DND-41 (cell line): ENCODE results near the gene VCPKMT.
A peak's percentile ranks its signal among the peaks of the same experiment; 100 is the strongest.

Experiments used
- ATAC-seq: fragments of 200-7000 bp; cut with Tn5 transposase; 3 replicates; pipeline ENCODE4 v1.9.1; 2021; ENCODE audit warnings: low read depth; ENCODE audit not compliant: insufficient read depth
- DNase-seq: peaks from one replicate; pipeline ENCODE4 v3.0.0-alpha.2; 2020
- H2AFZ ChIP-seq: 2 replicates; pipeline ENCODE4 v1.6.0; 2012; ENCODE audit warnings: low read depth, low read length
- H3K27ac ChIP-seq: 2 replicates; pipeline ENCODE4 v1.5.1; 2012; ENCODE audit warnings: low read length, inconsistent platforms
- H3K27me3 ChIP-seq: fragments of 200-600 bp; sonication (generic); 2 replicates; pipeline ENCODE4 v1.6.0; 2012; ENCODE audit warnings: low read length, mild to moderate bottlenecking, inconsistent platforms; ENCODE audit not compliant: insufficient read depth, poor library complexity
- H3K36me3 ChIP-seq: 2 replicates; pipeline ENCODE4 v1.5.1; 2012; ENCODE audit warnings: low read length, inconsistent platforms; ENCODE audit not compliant: insufficient read depth
- H3K4me1 ChIP-seq: 2 replicates; pipeline ENCODE4 v1.5.1; 2012; ENCODE audit warnings: mild to moderate bottlenecking, low read length; ENCODE audit not compliant: insufficient read depth
- H3K4me2 ChIP-seq: 2 replicates; pipeline ENCODE4 v1.6.0; 2012; ENCODE audit warnings: mild to moderate bottlenecking, moderate library complexity, low read length, inconsistent platforms; ENCODE audit not compliant: insufficient read depth
- H3K4me3 ChIP-seq, 2 experiments: fragments of 200-600 bp in 1 of 2; shearing (Covaris generic) in 1 of 2; 2 replicates each; pipeline ENCODE4 v1.5.1; 2012 to 2016; ENCODE audit warnings: inconsistent platforms in 2 of 2, low read length in 2 of 2, mild to moderate bottlenecking in 2 of 2, low read depth in 1 of 2, moderate library complexity in 1 of 2
- H3K79me2 ChIP-seq: 2 replicates; pipeline ENCODE4 v1.6.0; 2012; ENCODE audit warnings: low read length, inconsistent platforms; ENCODE audit not compliant: insufficient read depth
- H3K9ac ChIP-seq: 2 replicates; pipeline ENCODE4 v1.6.0; 2012; ENCODE audit warnings: low read depth, mild to moderate bottlenecking, inconsistent platforms, low read length, moderate library complexity
- H3K9me3 ChIP-seq: 2 replicates; pipeline ENCODE4 v1.5.1; 2012; ENCODE audit warnings: low read length, moderate library complexity, mild to moderate bottlenecking, inconsistent platforms; ENCODE audit not compliant: insufficient read depth, severe bottlenecking
- H4K20me1 ChIP-seq: 2 replicates; pipeline ENCODE4 v1.6.0; 2012; ENCODE audit warnings: low read length; ENCODE audit not compliant: insufficient read depth
- EZH2 ChIP-seq: IDR thresholded peaks from 3 replicates; pipeline ENCODE4 v1.6.1; 2012; ENCODE audit warnings: borderline replicate concordance, low read depth, mild to moderate bottlenecking, moderate library complexity, low read length, inconsistent platforms; ENCODE audit not compliant: severe bottlenecking
- TF ChIP-seq, protein P1 (sequence below): IDR thresholded peaks from 2 replicates; pipeline ENCODE4 v1.5.1; 2012; ENCODE audit warnings: borderline replicate concordance, low read length, moderate library complexity, mild to moderate bottlenecking; ENCODE audit not compliant: poor library complexity, severe bottlenecking; ENCODE audit errors: extremely low read depth

The VCPKMT gene

DNA sequence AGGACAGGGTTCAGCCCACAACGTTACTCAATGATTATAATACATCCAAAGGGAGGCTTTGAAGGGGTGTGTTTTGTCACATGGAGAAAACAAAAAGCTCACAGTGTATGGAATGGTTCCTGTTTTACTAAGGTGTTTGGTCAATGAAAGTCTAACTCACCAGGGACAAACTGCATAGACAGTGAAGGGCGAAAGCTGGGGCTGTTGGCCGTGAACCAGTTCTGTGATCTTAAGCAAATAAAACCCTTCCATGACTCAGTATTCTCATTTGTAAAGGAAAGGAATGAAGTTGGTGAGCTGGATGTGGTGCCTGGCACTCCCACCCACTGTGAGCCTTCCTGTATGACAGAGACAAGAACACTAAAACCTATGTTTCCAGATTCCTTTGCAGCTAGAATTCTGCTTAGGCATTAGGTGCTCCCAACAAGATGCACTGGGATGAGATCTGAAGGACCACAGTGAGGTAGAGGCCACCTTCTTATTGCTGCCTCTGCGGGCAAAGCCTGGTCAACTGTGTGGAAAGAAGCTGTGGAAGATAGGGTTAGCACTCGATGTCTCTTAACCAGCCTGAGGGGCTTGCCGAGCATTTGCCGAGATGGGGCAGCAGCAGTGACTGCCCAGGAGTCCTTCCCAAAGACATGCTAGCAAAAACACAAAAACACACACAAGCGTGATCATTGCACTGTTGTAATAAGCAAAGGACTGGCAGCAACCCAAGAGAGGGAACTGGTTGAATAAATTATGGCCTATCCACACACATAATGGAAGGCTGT lies 48.5 kb downstream of the VCPKMT start:
- no peaks in the 10 kb centered on the region for H3K36me3 ChIP-seq
- H3K4me2 ChIP-seq, result no peak overlapping the region
- H3K27me3 ChIP-seq, result no peaks in the 10 kb centered on the region
- ATAC-seq (no peak), DNase-seq (no peak)
- no peaks in the 10 kb centered on the region for H4K20me1 ChIP-seq
- H3K27ac ChIP-seq, result no peak overlapping the region
- peaks cover 9% of the 10 kb centered on the region for H3K4me1 ChIP-seq
- H2AFZ ChIP-seq, result no peak overlapping the region
- H3K9ac ChIP-seq, result no peak overlapping the region
- H3K79me2 ChIP-seq, result no peaks in the 10 kb centered on the region
- TF ChIP-seq, protein P1, sequence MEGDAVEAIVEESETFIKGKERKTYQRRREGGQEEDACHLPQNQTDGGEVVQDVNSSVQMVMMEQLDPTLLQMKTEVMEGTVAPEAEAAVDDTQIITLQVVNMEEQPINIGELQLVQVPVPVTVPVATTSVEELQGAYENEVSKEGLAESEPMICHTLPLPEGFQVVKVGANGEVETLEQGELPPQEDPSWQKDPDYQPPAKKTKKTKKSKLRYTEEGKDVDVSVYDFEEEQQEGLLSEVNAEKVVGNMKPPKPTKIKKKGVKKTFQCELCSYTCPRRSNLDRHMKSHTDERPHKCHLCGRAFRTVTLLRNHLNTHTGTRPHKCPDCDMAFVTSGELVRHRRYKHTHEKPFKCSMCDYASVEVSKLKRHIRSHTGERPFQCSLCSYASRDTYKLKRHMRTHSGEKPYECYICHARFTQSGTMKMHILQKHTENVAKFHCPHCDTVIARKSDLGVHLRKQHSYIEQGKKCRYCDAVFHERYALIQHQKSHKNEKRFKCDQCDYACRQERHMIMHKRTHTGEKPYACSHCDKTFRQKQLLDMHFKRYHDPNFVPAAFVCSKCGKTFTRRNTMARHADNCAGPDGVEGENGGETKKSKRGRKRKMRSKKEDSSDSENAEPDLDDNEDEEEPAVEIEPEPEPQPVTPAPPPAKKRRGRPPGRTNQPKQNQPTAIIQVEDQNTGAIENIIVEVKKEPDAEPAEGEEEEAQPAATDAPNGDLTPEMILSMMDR, result no peak
- TF ChIP-seq EZH2, result no peak
- no peak overlapping the region for H3K4me3 ChIP-seq
- H3K9me3 ChIP-seq, result no peaks in the 10 kb centered on the region

DNA sequence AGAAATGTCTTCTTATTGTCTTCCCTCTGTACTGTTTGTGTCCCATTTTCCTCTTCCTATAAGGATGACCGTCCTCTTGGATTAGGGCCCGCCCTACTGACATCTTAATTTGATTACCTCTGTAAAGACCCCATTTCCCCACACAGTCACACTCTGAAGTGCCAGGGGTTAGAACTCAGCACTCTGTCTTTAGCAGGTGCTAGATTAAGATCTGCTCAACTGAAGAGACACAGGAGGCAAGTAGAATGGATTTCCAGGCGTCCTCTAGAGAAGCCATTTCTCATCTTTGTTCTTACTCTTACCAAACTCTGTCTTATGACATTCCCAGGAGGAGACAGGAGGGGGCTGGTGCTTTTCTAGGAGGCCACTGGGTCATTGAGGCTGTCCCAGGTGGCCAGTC lies 50.8 kb downstream of the VCPKMT start:
- ATAC-seq, result no peak
- H3K4me1 ChIP-seq, result peaks cover 33% of the 10 kb centered on the region
- no peak overlapping the region for H3K9ac ChIP-seq
- TF ChIP-seq, protein P1, result no peak
- TF ChIP-seq EZH2, result no peak
- H3K4me3 ChIP-seq, result no peak overlapping the region
- no peaks in the 10 kb centered on the region for H3K27me3 ChIP-seq
- no peaks in the 10 kb centered on the region for H3K9me3 ChIP-seq
- no peaks in the 10 kb centered on the region for H3K36me3 ChIP-seq
- no peak overlapping the region for H3K4me2 ChIP-seq
- H3K27ac ChIP-seq, result no peak overlapping the region
- no peak overlapping the region for H2AFZ ChIP-seq
- DNase-seq, result no peak
- no peaks in the 10 kb centered on the region for H3K79me2 ChIP-seq
- H4K20me1 ChIP-seq, result no peaks in the 10 kb centered on the region

DNA sequence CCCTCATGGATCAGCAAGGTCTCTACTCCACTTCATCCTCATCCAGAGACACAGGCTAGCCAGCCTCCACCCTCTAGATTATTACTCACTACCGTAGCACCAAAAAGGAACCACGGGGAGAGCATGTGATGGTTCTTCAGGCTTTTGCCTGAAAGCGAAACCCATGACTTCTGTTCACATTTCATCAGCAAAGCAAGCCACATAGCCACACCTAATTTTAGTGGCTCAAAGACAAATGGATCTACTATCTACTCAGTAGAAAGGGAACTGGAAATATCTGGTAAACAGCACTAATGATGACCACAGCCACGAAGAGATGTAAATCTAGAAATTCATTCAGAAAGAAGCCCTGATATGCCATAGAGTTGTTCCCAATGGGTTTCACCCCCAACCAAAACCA lies 51.4 kb downstream of the VCPKMT start:
- no peaks in the 10 kb centered on the region for H3K79me2 ChIP-seq
- no peaks in the 10 kb centered on the region for H3K9me3 ChIP-seq
- H4K20me1 ChIP-seq, result no peaks in the 10 kb centered on the region
- ATAC-seq (no peak), DNase-seq (peak; percentile 32)
- no peak overlapping the region for H2AFZ ChIP-seq
- no peak for TF ChIP-seq EZH2
- TF ChIP-seq, protein P1, result no peak
- peaks cover 39% of the 10 kb centered on the region for H3K4me1 ChIP-seq
- H3K27me3 ChIP-seq, result no peaks in the 10 kb centered on the region
- no peak overlapping the region for H3K9ac ChIP-seq
- no peaks in the 10 kb centered on the region for H3K36me3 ChIP-seq
- no peak overlapping the region for H3K4me3 ChIP-seq
- no peak overlapping the region for H3K4me2 ChIP-seq
- H3K27ac ChIP-seq, result no peak overlapping the region
